Hindlimb muscle (tissue), 1 donor: ENCODE data around the gene MCC. TPM values are rescaled to one million over a fixed set of nuclear protein-coding genes. Genes with fewer than 3 reads are reported as not detected.

ENCODE experiments used
- DNase-seq: peaks from one replicate; pipeline ENCODE4 v3.0.0-alpha.2; 2013
- polyA plus RNA-seq: library from polyadenylated mRNA; unstranded; fragments of 120-200 nt; gene quantifications from one replicate; pipeline ENCODE4 v1.2.1, GENCODE V29; 2013; ENCODE audit not compliant: insufficient read length

MCC gene
- polyA plus RNA-seq, 1 donor = 17.8 TPM

DNA sequence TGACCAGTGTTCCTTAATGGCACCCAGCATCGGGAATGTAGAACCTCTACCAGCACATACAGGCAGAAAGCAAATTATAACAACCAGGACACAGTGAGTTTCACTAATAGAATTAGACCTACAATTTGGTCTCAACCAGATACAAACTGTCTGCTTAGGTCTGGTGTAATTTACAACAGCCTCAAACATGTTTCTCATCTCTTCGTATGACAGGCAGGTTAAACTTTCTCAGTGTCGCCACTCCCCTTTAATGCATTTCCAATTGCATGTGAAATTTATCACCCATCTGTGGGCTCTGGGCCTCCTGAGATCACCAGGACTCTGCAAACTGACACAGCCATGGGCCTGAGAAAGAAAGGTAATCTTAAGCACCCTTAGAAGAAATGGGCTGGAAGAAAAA is 293.0 kb downstream of the MCC start:
- no peak for DNase-seq

DNA sequence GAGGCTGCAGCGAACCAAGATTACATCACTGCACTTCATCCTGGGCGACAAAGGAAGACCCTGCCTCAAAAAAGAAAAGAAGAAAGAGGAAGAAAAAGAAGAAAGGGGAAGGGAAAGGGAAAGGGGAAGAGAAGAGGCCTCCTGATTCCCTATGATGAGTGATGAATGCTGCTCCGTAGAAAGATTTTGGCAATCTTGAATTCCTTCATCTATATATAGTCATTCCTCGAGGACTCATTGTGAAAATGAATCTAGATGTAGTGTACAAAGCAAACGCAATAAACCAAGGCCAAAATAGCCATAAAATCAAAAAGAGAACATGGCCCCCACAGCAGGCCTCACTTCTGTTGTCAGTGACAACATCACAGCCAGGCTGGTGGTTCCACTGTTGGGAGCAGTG is 293.7 kb downstream of the MCC start:
- no peak for DNase-seq

DNA sequence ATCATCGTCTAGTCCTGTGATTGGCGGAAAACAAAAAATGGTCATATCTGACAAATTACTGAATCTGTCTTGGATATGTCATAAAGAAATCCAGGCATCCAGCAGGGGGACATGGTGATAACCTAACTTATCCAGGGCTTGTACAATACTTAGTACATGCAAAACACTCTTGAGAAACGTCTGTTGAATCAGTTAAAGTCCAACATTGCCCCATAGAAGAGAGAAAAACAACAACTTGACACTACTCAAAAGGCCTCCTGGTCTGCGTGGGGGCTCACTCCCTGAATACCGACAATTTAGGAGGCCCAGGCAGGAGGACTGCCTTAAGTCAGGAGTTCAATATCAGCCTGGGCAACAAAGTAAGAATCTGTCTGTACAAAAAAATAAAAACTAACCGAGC is 294.1 kb downstream of the MCC start:
- no peak for DNase-seq

DNA sequence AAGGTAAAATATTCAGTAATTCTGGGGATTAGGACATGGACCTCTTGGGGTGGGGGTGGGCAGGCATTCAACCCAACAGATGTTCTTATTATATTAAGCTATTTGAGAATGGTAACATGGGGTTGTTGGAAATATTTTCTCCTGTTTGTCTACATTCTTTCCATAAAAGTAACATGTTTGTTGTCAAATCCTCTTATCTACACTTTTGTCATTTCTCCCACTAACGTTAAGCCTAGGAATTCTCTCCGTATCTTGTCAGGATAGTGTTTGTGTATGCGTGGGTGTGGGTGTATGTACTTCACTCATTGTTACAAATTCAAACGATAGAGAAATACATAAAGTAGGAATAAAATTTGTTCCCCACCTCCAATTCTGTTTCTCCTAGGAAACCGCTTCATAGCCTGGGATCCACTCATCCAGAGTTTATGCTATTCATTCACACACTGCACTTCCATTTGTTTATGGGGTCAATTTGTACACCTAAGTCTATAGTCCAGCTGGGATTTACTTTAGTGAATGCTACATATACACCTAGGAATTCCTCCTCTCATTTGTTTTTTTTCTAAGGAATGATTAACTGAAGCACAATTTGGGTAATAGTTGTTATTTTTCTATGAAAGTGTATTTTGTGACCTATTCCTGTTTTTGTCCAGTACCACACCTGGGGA is 294.8 kb downstream of the MCC start:
- DNase-seq = no peak

DNA sequence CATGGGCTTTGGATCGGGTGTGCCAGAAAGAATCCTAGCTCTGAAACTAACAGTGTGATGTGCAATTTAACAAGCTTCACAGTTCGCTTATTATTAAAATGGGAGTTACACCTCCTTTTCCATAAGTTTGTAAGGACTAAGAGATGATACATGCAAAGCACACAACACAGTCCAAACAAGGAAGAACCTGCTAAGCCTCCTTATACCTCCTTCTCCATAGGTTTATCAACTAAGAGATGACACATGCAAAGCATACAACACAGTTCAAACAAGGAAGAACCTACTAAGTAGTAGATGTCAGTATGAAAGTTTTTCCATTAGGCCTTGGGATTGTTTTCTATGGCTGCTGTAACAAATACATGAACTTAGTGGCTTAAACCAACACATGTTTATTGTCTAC is 295.7 kb downstream of the MCC start:
- DNase-seq = no peak

DNA sequence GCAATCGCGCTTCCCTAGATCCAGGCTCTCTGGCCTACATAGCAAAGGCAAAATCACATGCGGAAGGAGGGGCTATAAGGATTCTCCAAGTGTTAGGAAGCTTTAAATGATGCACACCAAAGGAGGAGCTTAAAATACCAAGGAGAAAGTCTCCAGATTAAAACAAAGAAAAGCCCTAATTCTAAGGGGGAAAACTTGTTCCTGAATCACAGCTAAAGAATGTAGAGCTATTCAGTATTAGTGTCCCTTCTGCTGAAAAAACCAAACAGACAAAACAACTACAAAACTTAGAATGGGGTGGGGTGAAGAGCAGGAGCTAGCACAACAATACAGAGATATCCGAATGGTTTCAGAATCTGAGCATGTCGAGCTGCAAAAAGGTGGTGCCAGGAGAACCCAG is 297.9 kb downstream of the MCC start:
- DNase-seq = no peak

DNA sequence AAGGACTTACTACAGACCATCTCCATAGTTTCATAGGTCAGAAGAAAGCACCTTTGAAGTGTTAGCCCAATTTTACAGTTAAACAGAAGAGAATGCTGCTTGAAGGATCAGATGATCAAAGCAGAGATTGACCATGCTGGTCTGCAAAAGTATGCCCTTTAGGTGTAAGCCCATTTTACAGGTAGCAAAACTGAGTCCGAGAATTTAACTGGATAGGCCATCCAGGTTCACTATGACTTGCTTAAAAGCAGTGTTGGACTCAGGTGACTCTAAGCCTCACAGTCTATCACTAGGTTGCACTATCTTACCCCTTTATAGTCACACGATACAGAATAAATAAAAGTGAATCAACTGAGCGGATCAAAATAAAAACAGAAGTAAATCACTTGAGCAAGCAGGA is 299.0 kb downstream of the MCC start:
- DNase-seq = no peak

DNA sequence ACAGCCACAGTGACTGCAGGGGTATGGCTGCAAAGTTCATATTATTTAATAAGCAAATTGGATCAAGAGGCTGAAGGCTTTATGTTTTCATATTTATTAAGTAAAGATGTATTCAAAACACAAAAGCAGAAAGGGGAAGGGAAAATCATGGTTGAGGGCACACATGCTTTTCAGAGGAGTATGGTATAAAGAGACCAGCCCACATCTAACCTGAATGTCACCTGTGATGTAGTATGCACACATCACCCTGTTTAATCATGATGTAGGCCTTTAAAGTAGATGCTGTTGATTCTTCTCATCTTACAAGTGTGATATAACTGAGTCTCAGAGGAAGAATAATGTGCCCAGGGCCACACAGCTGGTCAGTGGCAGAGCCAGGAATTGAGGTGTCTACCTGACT is 299.8 kb downstream of the MCC start:
- no peak for DNase-seq

DNA sequence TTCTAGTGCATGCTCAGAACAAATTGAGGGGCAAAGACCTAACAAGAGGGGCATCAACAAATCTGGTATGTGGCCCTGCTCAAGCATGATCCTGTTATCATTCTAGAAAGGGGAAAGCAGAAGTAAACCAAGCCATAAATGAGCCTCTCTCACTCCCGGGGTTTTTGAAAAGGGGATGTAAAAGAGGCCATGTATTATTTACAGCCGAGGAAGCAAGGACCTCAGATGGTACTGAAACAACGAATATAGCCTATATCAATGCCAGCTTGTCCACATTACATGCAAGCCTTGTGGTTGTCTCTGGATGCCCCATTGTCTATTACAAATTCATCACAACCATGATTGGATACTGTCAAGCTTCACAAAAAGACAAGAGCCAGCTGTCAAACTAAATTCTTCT is 300.3 kb downstream of the MCC start:
- DNase-seq = no peak

DNA sequence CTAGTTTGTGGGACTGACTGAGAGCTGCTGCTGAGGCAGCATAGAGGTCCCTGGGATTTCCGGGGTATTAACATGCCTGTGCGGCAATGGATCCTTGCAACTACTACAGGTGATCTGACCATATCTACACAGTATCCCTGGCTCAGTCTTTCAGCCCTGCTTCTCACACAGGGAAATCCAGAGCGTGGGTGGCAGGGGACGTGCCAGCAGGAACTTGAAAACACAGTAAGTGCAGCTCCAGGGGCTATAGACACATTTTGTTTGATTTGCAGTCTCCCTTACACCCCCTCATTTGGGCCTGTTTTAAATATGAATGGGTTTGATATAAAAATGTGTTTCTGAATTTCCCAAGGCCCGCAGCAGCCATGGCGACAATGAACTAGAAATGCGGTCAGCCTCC is 302.2 kb downstream of the MCC start:
- no peak for DNase-seq

DNA sequence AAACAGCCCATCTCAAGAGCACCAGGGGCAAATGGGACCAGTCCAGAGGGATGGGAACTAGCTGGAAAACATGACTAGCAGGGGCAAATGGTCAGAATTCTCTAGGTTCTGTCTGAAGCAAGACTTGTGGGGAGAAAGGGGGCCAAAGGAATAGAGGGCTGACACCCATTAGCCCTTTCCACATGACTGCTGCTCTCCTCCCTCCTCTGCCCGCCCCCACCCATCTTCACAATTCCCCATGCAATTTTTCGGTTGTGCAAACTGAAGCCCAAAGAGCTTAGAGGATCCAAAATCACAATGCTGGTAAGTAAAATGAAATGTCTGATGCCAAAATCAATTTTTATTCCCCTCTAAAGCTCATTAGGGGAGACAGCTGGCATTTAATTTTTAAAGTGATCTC is 304.6 kb downstream of the MCC start:
- DNase-seq = no peak

DNA sequence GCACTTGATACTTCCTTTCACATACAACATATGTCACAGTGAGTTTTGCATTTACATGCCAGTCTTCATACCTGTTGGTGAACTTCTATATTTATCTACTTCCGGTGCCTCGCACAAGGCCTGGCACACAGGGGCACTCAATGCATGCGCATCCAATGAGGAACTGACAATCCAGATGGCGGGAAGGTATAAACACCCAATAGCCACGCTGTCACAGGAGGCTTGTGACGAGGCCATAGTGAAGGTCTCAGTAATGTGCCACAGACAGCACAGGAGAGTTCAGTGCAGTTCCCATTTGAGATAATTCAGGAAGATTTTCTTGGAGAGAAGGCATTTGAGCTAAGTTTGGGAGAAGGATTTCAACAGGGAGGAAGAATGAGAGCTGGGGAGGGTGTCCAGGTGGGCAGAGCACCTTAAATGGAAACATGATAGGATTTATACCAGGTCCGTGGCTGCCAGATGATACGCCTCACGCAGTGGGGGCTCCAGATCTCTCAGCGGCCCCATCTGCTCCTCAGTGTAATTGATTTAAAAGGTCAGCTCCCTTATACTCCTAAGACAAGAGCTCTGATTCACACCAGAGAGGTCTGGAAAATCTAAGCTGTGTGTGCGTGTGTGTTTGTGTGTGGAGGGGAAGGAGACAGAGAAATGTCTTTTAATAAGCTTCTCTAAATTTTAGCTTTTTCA is 305.5 kb downstream of the MCC start:
- DNase-seq = no peak

DNA sequence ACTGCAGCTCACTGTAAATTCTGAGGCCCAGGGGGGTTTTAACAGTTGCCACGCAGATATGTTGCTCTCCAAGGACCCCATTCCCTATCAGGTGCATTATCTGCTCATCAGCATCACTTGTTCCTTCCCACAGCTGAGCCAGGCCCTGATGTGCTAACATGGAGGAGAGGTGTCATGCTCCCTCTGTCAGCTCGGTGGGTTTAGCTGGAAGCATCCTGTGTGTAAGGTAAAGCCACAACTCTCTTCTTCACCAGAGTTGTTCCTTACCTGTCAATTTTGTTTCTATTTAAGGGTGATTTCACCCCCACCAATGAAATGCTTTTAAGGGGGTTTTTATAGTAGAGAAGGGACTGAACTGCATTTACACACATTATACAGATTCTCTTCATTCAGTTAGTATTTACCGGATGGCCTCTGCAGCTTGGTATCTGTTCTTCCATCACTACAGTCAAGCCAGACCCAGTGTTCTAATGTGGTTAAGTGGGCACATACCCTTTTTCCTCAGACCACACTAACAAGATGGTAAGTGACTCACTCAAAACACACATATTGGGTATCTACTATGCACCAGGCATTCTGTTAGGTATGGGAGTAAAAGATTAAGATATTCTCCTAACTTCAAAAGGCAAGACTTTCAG is 306.3 kb downstream of the MCC start:
- no peak for DNase-seq

DNA sequence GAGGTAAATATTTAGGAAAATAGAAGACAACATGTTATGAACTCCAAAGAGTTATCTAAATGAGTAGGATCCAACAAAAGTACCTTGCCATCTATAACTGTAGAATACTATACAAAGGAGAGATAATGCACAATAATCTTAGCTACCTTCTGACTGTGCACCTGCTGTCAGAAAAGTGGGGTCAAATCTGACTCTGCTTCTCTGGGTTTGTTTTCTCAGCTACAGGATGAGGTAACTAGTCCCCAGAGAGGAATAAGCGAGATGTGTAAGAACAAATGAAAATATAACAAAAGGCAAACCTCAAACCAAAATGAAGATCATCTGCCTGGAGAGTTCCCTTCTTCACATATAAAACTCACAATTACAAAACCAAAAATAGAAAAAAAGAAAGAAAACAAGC is 306.8 kb downstream of the MCC start:
- no peak for DNase-seq

DNA sequence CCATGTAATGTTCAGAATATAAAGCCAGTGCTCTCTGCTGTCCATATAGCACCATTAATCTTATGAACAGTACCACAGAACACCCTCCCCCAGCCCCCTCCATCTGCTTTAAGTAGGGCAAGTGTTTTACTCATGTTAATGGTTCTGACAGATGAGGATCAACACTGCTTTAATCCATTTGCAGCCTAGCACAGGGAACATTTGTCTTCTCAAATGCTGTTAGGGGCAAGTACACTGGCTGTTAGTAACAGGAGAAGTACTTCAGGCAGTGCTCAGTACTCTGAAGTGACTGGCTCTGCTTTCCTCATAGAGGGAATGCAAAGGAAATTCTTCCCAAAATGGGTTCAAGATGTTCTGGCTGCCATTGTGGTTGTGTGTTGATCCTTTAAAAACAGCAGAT is 309.1 kb downstream of the MCC start:
- DNase-seq = no peak

DNA sequence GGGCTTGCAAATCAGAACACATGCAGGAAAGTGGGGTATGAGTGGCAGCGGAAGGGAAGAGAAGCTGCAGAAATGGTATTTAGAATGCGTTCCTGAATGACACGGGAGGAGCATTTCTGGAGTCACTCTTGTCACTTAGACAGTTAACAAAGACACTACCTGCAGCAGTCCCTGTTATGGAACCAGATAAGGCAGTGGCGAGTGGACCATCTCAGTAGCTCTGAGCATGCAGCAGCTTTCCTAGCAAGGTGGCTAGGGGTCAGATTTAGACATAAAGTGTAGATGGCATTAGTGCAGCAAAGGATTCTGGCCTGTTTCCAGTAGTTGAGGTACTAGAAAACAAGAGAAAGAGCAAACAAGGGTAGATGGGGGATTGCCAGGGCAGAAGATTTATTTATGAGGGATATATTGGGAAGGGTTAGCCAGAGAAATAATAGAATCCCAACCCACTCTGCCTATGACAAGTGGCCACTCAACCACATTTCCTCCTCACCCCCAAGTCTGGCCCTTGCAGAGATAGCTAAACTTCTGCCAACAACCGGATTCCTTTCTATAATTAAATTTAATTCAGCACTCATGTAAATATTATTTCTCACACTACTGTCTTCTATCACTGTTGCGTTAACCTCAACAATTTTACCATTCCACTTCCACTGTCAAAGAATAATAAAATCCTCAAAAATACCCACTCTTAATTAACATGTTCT is 310.0 kb downstream of the MCC start:
- no peak for DNase-seq

DNA sequence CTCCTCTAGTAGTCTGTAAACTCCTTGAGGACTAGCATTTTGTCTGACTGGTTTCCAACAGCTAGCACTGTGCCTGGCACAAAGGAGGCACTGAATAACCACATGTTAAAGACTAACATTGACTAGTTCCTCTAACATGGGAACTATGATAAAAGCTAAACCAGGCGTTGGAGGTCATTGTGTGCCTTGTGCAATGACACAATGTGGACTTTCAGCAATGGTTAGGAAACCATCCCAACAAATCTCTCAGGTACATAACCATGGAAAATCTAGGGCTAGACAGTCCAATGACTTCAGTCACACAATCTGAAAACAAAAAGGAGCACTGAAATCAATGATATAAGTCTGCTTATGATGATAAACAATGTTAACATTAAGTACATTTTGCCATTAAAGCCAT is 311.0 kb downstream of the MCC start:
- DNase-seq = no peak

DNA sequence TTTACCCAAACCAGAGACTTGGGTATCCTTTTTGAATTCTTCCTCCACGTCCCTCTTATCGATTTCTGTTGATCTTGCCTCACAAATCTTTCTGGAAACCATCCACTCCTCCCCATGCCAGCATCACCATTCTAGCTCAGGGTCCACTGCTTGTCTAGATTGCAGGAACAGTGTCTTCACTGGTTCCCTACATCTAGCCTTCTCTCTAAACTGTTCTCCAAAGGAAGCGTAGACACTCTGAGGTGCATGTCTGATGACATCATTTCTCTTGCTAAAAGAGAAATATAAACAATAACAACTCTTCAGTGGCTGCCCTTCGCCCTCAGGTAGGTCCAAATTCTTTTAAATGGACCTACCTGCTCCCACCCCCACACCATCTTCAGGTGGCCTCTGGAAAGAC is 311.5 kb downstream of the MCC start:
- DNase-seq = no peak

DNA sequence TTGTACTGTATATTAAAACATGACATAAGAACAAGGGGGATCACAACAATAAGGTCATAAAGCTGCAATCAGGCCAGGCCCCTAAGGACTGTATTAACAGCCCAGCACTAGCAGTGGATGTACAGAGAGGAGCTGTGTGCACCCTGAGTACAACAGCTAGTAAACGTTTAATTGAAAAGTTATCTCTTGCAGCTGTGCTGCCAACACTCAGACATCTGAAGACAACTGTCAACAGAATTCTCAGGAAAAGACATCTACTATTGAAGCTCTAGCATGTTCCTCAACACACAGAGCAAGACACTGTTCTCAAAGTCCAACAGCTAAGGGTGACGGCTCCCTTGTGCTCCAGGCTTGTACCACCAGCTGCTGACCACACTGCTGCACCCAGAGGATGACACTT is 312.1 kb downstream of the MCC start:
- no peak for DNase-seq

DNA sequence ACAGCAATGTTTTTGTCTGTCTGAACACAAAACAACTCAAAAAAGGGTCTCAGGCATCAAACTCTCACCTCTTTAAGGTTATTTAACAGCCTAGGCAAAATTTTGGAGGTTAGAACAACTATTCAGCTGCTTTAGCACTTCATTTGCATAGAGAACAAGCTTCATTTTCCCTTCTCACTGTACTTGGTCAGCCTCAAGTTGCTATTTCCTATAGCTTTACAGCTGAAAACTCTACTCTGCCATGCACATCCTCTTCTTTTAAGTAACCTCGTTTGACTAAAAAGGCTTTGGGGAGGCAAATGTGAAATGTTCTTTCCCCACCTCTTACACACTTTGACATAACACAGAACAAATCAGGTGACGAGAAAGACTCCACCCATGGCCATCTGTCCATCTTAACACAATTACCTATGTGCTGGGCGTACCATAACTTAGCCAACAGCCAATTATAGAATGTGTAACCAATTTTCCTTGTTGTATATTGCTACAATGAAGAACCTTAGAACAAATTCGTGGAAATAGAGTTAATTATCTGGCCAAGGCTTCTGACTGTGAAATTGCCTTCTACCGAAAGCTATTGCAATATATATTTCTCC is 315.9 kb downstream of the MCC start:
- no peak for DNase-seq

DNA sequence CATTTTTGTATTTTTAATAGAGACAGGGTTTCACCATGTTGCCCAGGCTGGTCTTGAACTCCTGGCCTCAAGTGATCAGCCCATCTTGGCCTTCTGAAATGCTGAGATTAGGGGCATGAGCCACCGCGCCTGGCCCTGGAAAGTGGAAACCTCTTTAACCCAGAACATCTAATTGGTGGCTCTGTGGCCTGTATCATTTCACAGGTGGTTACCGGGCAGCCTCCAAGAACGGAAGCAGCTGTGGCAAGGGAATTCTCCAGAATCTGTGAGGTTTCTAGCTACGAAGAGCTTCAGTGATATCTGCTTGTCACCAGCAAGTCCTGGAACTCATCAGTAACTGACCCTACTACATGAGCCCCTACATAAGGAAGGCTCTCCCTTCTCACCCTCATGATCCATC is 316.7 kb downstream of the MCC start:
- DNase-seq = no peak

DNA sequence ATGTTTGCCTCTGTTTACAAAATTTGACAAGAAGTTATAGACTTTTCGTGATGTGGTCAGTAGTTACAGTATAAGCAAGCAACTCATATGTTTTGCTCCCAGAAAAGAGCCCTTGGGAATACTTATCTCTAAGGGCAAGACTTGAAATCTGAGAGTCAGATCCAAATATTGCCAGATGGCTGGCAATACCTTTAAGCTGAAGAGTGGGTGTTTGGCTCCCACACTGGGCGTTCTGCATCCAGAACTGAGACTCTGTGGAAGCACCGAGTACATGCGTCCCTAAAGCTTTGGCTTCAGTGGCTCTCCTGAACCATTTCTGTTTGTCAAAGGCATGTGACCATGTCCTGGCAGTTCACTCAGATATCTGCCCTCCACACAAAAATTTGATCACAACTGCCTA is 317.5 kb downstream of the MCC start:
- no peak for DNase-seq

DNA sequence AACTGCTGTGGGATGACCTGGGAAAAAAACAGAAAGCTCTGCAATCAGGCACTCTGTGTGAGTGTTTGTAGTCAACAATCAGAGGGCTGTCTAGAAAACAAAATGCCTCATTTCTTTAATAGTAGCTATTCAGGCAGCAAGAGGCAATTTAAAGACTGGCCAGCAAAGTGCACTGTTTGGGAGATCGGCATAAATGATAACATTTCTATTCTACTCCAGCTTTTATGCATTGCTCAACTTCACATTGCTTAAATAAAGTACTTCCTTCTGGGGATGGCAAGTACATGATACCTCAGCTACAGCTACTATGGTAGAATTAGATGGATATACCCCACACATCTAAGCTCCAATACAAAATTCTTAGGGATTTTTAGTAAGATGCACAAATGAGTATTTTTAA is 318.5 kb downstream of the MCC start:
- DNase-seq = no peak
